GM18870 (cell line): ENCODE results near the gene CELA1.

Experiments used
- ATAC-seq: cut with Tn5 transposase; IDR thresholded peaks from one replicate; pipeline ENCODE4 v1.9.1; 2021; ENCODE audit warnings: moderate library complexity; ENCODE audit not compliant: unreplicated experiment

CELA1 gene

DNA sequence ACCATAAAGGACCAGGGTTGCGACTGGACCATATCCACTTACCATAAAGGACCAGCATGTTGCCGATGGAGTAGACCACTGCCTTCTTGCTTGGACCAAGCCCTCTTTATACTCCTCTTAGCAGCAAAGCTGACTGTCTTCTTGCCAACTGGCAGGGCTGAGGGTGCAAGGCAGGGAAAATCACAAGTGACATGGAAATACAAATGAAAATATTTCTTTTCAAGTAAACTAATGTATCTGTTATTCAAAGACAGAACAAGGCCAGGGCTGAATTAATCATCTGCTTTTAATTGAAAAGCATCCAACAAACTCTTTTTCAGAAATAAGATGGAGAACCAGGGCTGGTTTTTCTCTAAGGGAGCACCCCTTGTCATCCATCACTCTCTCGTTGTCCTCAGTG is at the start of gene CELA1:
Gene CELA1, minus strand, starts transcription at position 99 of the 400 bp plus-strand sequence. Its CDS starts 41 bp downstream, at position 58.
- ATAC-seq: no peak

DNA sequence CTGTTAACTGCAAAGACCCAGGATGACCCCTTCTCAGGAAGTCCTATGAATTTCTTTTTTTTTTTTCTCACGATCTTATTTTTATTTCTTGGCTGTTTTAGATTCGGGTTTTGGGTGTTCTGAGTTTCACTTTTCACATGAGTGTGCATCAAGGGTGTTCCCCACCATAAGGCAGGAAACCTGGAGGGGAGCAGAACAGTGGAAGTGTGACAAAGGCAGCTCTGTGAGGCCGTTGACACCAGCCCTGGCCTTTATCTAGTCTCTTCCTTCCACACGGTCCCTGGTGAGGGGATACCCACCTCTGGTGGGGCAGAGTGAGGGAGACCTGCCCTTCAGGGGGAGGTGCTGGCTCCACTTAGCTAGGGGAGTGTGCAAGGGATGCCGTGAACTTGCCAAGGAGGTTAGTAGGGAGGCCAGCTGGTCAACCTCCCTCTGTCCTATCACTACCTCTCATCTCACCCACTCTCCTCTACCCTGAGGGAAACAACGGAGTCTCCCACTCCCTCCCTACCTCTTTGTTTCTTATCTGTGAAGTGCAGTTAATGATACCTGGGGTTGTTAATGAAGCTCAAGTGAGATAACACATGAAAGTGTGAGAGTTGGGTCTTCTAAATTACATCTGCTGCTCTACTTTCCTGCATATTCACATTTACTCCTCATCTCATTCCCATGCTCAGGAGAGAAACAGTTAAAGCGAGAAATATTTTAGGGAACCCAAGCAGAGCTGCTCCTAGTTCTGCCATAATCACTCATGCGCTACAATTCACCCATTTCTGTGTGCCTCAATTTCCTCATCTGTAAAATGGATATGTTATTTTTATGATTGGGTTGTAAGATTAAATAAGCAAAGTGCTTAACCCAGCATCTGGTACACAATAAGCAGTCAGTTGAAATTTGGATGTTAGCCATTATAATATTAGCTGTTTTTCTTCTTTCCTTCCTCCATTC is 49.1 kb upstream of the CELA1 start:
- peak; percentile 36 for ATAC-seq

DNA sequence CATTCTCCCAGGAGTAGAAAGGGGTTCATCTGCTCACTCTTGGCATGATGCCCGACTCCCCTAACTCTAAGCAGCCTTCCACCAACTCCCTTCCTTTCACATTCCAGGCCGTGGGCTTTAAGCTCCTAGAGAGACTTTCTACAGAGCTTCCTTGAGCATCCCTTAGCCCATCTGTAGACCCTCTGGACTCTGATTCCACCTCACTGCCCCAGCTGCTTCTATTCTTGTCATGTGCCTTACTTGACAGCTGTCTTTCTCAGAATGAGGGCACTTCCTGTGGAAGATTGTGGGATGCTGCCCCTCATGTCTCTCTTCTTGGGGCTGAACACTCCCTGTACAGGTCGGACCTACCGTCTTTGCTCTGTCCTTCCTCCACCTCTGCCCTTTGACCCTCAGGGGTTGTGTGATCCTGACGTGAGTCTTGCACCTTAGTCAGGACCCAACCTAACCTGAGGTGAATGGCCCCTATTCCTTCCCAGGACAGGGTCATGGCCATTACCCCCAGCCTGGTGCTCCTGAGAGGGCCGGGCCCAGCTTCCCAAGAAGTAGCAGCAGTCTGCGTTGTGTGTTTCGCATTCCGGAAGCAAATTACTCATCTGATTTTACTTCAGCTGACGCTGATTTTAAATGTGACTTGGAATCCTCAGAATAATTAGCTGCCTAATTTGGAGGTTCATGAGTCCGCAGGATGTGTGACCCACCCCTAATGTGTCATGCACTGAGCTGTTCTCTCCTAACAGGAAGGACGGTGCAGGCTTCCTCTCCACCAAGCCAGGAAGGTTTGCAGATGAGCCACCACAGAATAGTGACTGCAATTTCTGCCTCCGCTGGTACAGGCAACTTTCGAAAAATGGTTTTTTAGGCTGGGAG is 47.4 kb upstream of the CELA1 start:
- ATAC-seq: no peak

DNA sequence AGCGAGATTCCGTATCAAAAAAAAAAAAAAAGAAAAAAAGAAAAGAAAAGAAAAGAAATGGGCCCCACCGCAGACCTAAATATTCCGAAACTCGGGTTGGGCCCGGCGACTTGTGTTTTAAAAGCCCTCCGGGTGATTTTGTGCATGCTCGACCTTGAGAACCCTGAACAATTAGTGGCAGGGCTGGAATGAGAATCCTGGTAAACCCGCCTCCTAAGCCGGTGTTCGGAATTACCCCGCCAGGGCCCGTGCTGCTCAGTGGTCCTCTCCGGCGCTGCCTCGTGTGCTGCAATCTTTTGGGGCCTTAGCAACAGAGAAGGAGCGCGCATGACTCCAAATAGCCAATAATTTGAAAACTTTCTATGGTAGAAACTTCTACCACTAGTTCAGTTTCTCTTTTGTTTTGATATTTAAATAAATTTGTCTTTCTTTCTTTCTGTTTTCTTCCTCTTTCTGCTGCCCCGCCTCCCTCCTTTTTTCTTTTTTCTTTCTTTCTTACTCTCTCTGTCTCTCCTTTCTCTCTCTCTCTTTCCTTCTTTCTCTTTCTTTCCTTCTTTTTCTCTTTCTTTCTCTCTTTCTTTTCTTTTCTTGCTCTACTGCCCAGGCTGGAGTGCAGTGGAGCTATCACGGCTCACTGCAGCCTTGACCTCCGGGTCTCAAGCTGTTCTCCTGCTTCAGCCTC is 46.2 kb upstream of the CELA1 start:
- ATAC-seq: no peak

DNA sequence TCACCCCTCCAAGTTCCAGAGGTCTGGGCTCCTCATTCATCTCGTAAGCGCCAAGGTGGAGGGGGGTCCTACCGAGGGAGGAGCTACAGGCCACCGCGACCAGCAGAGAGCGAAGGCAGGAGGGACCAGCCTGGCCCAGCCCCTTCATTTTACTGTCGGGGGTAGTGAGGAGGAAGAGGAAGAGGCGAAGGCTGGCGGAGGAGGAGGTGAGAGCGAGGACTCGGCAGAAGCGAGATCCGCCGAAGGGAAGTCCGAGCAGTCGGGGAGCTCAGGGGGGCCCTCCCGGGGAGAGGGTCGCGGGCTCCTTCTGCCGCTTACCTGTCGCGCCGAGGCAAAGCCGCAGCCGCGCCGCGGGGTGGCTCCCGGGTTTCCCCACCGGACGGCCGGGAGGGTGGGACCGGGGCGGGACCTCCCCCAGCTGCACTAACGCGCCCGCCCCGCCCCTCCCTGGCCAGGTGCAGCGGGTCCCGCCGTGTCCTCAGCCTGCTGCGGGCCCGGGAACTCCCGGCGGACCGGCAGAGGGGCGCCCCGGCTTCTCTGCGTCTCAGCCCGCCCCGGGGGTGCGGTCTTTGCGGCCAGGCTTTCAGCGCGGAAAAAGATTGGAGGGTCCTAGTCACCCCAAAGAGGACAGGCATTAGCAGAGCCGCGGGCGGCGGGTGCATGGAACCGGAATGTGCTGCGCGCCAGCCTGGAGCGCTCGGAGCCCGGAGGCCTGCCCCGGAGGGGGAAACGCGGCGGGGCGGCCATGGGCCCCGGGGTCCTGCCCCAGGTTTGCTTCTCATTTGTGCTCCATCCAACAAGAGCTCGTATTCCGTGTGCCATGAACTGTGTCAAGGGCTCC is 45.0 kb upstream of the CELA1 start, which contains the start of gene GALNT6:
Gene GALNT6, minus strand, starts transcription at position 124 of the 841 bp plus-strand sequence. CDS start 11,625 bp downstream, outside the sequence.
- no peak for ATAC-seq

DNA sequence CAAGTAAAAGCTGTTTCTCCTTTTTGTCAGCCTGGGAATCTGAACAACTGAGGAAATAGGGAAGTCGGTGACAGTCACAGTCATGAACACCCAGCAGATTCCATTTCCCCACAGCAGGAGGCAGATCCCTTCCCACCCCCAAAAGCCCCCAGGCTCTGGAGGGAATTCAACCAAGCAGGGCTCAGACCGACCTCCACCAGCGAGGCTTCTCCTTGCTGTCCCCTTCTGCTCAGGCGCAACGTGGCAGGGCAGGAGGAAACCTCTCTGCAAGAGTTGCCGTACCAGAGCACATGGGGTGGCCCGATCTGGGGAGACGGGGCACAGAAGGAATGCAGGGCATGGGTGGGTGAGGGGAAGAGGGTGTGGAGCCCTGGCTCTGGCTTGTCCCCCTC is 44.4 kb upstream of the CELA1 start:
- no peak for ATAC-seq

DNA sequence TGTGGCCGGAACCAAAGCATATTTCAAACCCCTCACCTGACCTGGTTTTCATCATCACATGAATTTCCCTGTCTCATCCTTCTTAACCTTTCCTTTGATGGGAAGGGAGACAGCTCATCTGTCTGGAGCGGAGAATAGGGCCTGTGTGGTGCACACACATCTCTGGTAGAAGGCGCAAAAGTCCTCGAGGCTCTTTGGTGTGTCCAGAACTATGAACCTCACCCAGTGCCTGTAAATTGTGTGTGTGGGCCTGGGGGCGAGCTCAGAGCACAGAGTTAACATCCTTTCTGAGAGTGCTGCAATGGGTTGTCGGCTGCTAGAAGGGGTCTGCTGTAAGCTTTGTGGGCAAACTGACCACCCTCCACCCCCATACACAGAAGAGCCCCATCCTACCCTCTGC is 44.0 kb upstream of the CELA1 start:
- ATAC-seq: no peak

DNA sequence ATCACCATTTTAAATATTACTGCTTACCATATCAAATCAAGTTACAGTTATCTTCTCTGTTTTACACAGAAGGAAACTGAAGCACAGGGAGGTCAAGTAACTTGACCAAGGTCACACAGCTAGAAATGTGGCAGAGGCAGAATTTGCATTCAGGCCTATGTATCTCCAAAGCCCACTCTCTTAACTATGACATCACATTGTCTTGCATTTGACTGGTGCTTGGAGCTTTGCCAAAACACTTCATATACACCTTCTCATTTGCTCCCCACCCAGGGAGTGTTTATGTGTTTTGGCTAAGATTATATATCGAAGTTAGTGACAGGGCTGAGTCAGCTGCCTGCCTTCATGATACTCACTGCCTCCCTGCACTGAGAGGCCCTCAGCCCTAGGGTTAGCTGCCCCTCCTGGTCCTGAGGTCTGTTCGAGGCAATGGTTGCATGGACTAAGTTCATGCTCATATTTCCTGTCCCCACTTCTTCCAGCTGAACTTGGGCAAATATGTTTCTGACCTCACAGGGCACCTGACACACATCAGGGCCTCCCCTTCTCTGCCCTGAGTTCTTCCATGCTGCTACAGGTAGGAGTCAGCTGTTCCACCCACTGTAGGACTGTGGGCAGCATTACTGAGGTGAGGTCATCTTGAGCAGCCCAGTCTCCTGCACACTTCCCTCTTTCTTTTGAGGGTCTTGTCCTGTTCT is 43.0 kb upstream of the CELA1 start:
- no peak for ATAC-seq

DNA sequence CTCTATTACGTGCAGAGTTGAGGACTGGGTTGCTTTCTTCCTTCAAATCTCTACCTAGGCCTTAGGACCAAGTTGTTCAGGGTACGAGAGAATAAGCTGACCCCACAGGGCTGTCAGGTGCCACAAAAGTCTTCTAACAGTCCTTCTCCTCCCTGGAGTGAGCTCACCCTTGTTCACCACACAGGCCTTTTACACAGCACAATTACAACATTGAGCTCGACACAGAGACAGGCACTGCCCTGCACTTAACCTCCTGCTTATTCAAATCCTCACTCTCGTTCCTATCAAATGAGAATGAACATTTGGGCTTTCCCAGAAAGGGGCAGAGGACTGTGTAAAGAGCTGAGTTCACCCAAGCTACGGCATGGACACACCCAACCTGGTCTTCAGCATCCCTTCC is 42.4 kb upstream of the CELA1 start:
- no peak for ATAC-seq

DNA sequence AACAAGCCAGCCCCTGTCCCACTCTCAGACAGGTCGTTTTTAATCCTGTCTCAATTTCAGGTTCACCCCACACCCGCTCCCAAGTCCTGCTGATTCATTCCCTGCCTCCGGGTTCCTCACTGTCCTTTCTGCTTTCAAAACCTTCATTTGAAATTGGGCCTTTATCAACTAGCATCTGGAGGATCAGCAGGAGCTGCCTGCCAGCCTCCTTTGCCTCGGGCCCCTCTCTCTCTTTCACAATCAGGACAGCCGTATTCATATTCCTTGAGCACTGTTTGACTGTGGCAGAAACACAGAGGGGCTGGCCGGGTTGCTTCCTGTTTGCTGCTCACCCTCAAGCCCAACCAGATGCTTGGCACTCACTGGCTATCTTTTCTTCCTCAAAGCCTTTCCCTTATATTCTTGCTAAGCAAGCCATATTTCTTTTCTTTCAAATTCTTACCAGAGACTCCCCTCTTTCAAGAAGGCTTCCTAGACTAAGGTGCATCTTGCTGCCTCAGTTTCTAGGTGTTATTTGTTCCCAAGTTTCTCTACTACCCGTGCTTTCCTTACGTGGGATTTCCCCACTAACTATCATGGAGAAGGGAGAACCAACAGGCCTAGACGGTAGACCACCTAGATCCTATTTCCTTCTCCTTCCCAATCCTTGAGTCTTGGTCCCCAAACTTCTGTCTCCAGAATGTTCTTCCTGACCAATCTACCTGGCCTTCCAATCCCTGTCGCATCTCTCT is 41.8 kb upstream of the CELA1 start:
- ATAC-seq: no peak

DNA sequence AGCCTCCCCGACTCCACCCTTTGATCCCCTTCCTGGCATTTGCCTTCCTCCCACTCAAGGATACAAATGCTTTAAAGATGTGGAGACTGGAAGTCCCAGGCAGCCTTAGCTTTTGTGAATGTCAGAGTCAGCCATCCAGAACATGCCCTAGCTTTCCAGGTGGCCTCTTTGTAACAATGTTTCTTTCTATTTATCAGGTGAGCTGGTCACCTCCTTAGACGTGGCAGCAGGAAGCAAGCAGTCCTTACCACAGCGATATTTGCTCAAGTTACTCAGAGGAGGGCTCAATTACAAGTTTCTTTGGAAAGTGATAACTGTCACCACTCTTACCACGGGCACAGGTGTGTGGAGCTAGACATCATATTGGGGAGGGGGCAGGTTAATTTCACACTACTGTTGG is 39.9 kb upstream of the CELA1 start:
- ATAC-seq: no peak

DNA sequence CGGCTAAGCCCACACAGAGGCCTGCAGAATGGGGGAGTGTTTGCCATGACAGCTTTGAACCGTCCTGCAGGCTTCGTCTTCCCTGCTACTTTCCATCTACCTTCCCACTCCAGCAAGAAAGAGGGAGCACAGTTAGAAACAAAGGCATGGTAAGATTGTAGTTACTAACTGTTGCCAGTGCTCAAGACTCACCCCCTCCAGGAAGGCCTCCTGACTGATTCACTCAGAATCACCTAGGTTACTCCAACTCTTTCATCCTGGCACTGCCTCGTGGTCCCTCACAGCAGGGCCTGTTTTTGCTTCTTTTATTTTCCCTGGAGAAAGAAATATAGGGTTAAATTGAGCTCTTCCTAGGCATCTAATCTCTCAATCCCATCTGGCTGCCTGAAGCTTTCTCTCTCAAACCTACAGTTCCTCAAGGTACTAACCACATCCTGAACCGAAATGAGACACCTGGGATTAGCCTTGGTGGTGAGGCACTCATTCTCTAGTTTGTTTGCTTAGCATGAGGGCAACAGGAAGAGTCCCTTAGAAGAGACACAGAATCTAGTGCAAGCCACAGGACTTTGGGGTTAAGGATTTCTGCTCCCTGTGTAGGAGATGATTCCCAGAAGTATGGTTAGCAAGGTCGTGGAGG is 36.9 kb upstream of the CELA1 start:
- ATAC-seq: no peak

DNA sequence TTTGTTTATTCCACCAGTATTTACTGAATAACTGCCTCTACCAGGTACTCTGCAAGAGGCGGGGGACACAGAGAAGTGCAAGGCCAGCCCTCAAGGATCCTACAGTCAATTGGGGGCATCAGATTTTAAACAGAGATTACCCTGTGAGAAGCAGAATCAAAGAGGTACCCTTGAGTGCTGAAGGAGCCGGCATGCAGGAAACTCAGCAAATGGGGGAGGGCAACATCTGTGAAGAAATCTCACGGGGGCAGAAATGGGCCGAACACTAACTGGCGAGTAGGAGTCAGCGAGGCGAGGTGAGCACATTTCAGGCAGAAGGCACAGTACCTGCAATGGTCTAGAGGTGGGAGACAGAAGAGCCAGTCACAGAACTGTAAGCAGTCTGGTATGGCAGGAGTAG is 35.7 kb upstream of the CELA1 start:
- ATAC-seq: no peak

DNA sequence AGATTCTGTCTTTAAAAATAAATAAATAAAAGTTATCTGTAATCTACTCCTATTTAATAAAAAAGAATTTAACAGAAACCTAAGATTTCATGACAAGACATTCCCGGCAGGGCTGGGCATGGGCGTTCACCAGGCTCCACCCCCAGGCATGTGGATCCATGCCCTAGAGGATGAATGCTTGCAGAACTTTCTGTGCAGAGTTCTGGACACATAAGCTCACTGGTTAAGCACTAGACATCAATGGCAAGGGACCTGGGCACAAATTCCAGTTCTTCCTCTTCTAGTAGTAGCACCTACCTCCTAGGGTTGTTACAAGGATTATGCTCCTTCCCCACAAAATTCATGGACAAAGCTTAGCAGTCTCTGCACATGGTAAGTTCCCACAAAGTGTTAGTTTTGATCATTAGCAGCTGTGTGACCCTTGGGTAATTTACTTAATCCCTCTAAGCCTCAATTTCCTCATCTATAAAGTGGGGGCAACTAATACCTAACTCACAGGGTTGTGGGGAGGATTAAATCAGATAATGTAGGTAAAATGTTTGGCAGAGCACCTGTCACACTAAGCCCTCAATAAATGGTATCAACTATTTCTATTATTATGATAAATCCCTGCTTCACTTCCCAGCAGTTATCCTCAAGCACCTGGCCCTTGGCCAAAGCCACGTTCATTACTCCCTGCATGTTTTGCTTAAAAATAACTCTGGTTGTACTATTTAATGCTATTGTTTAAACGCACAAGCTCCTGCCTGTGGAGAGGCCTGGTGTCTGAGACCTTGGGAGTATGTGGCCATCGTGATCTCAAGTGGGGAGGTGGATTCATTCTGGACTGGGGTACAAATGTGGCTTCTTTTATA is 35.0 kb upstream of the CELA1 start:
- no peak for ATAC-seq

DNA sequence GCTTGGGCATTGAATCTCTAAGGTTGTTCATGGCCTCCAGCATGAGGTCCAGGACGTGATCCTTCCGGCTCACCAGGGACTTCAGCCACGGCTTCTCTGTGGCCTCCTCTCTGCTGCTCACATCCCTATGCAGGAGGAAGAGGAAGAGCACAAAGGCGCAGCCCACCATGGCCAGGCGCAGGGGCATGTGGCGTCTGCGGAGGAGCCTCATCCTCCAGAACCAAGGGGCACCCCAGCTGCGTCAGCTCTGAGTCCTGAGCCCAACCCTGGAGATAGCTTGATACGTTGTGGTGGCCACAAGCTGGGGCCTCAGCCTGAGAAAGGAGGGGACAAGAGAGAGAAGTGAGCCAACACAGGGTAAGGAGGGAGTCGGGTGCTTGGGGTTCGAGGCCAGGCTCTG is 33.1 kb upstream of the CELA1 start:
- ATAC-seq: no peak

DNA sequence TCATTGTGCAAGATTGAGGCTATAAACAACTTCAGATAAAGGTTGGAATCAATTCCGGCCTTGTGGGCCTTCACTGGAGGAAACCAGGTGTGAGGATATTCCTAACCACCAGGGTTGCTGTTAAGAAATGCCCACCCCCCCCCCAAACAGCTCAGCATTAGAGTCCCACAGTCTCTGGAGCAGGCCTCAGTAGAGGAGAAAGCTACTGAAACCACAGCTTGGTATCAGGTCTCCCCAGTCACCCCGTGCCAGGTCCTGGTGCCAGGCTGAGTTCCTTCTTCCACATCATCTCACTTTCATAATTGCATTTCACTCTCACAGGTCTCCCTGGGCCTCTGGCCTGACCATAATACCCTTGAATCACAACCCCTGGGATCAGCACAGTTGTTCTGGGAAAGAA is 32.3 kb upstream of the CELA1 start:
- no peak for ATAC-seq

DNA sequence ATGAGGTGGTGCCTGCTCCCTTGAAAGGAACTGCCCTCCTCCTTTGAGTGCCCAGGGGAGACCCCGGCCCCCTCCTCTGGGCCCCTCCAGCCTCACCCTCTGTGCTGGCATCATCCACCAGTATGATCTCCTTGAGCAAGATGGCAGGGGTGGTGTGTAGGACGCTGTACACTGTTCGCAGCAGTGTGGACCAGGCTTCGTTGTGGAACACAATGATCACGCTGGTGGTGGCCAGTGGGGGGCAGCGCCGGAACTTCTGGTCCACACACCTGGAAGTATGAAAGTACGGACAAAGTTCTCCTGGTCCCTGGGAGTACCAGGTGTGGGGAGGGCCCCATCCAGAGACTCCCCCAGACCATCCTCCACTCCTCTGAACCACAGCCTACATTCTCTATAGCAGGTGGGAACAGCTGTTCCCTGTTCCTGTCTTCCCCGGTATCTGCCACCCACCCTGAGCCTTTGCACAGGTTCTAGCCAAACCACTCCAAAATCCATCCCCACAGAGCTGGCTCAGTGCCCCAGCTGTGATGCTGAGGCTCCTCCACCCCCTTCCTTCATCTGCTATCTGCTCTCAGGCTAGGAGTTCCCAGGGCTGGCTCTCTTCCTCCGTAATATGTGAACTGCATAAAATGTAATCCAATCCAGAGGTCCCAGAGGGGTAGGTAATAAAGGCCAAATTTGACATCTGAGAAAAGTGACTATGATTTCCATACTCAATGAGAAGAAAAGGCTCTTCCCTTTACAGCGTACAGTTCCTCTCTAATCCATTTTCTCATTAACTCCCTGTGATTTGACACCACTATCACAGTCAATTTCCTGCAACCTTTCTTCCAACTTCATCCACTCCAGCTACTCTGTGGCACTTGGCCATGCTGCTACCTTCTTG is 30.9 kb upstream of the CELA1 start:
- no peak for ATAC-seq
